Measurements from ENCODE around the gene PALM. TPM values are rescaled to one million over a fixed set of nuclear protein-coding genes. Genes with fewer than 3 reads are reported as not detected.
"Not testable (repeated sequence)": the region's sequence is repeated elsewhere in the genome, so short reads cannot be mapped to it uniquely, and the experiment has no call there.

PALM gene
- total and polyA plus RNA-seq, 4 donors = 16.2 to 45.7 (median 28.1) TPM

DNA sequence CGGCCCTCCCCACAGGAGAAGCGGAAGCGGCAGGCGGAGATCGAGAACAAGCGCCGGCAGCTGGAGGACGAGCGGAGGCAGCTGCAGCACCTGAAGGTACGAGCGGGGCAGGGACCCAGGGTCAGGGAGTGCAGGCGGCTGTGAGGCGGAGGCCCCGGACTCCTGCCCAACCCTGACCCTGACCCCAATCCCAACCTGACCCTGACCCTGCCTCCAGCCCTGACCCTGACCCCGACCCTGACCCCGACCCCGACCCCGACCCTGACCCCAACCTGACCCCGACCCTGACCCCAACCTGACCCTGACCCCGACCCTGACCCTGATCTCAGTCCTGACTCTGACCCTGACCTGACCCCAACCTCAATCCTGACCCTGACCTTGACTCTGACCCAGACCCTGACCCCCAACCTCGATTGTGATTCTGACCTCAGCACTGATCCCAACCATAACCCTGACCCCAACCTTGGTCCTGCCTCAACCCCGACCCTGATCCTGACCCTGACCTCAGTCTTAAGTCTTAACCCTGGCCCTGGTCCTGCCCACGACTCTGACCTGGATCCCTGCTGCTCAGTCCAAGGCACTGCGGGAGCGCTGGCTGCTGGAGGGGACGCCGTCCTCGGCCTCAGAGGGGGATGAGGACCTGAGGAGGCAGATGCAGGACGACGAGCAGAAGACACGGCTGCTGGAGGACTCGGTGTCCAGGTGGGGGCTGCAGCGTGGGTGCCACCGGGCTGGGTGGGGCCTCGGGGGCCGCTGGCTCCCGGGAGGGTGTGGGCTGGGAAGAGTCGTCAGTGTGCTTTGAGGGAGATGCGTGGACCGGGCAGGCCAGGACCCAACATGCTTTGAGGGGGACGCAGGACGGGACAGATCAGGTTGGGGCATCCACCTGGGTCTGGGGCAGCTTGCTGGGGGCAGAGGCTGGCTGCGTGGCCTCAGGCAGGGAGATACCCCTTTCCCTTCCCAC, 18.5 kb downstream of the PALM start:
- TF ChIP-seq, protein P1, sequence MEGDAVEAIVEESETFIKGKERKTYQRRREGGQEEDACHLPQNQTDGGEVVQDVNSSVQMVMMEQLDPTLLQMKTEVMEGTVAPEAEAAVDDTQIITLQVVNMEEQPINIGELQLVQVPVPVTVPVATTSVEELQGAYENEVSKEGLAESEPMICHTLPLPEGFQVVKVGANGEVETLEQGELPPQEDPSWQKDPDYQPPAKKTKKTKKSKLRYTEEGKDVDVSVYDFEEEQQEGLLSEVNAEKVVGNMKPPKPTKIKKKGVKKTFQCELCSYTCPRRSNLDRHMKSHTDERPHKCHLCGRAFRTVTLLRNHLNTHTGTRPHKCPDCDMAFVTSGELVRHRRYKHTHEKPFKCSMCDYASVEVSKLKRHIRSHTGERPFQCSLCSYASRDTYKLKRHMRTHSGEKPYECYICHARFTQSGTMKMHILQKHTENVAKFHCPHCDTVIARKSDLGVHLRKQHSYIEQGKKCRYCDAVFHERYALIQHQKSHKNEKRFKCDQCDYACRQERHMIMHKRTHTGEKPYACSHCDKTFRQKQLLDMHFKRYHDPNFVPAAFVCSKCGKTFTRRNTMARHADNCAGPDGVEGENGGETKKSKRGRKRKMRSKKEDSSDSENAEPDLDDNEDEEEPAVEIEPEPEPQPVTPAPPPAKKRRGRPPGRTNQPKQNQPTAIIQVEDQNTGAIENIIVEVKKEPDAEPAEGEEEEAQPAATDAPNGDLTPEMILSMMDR (IDR thresholded peaks at IDR 0.05; ENCODE audit: control extremely low read depth, extremely low read depth) = no peak
- Histone ChIP-seq H3K4me3 (no peak overlapping the region), H3K9me3 (ENCODE audit: control insufficient read depth in 4 of 4, insufficient read depth in 3 of 4, low read length in 3 of 4) (peaks cover 0 to 2% (median 0%) of the 10 kb centered on the region in 4 donors), H3K36me3 (ENCODE audit: control insufficient read depth in 4 of 4, insufficient read depth in 4 of 4, low read length in 4 of 4) (peaks cover 0 to 2% (median 0%) of the 10 kb centered on the region in 4 donors), H3K9ac (ENCODE audit: insufficient read depth in 1 of 2, low read length in 2 of 2) (no peak overlapping the region), H3K27me3 (ENCODE audit: control insufficient read depth in 3 of 3, insufficient read depth in 3 of 3, low read length in 2 of 3) (no peaks in the 10 kb centered on the region), H3K4me1 (ENCODE audit: control insufficient read depth in 5 of 5, insufficient read depth in 5 of 5, low read length in 5 of 5) (peaks cover 0 to 10% (median 6%) of the 10 kb centered on the region in 5 donors), H3K27ac (ENCODE audit: low read depth in 1 of 2, low read length in 1 of 2) (peak overlapping the region in 1 of 2 donors; percentile 95)
- 78 to 86% methylated on average over 38 to 43 of the region's 43 CpGs for WGBS, 2 donors
- ATAC-seq (ENCODE audit: insufficient read depth, low FRiP score) (no peak), DNase-seq (peak in 2 of 3 donors; percentile 45 to 50)

DNA sequence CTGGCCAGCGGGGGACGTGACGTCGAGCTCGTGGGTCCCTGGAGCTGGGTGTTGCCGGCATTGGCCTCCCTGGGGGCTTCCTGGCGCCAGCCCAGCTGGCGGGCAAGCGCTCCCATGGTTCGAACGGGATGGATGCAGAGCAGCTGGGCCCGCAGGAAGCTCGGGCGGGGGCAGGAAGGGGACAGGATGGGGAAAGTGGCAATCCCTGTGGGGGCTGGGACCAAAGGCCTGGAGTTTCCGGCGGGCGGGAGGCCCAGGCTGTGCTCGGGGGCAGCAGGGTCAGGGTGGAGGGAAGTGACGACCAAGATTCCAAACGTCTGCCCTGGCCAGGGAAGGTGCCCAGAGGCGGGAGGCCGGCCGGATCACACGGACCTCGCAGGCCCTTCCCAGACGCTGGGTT, 19.3 kb downstream of the PALM start:
- ATAC-seq (ENCODE audit: insufficient read depth, low FRiP score) (peak; percentile 69), DNase-seq (peak; percentile 90 to 92 (median 92))
- TF ChIP-seq, protein P1 (IDR thresholded peaks at IDR 0.05; ENCODE audit: control extremely low read depth, extremely low read depth) = no peak
- H3K4me3 ChIP-seq = no peak overlapping the region
- H3K36me3 ChIP-seq (ENCODE audit: control insufficient read depth in 4 of 4, insufficient read depth in 4 of 4, low read length in 4 of 4) = peaks cover 0 to 2% (median 0%) of the 10 kb centered on the region in 4 donors
- H3K4me1 ChIP-seq (ENCODE audit: control insufficient read depth in 5 of 5, insufficient read depth in 5 of 5, low read length in 5 of 5) = peaks cover 0 to 10% (median 3%) of the 10 kb centered on the region in 5 donors
- 28 to 33% methylated on average over 26 of the region's 26 CpGs for WGBS, 2 donors
- peaks cover 0 to 2% (median 0%) of the 10 kb centered on the region in 4 donors for H3K9me3 ChIP-seq (ENCODE audit: control insufficient read depth in 4 of 4, insufficient read depth in 3 of 4, low read length in 3 of 4)
- no peak overlapping the region for H3K9ac ChIP-seq (ENCODE audit: insufficient read depth in 1 of 2, low read length in 2 of 2)
- H3K27ac ChIP-seq (ENCODE audit: low read depth in 1 of 2, low read length in 1 of 2) = peak overlapping the region; percentile 54 to 95
- no peaks in the 10 kb centered on the region for H3K27me3 ChIP-seq (ENCODE audit: control insufficient read depth in 3 of 3, insufficient read depth in 3 of 3, low read length in 2 of 3)

DNA sequence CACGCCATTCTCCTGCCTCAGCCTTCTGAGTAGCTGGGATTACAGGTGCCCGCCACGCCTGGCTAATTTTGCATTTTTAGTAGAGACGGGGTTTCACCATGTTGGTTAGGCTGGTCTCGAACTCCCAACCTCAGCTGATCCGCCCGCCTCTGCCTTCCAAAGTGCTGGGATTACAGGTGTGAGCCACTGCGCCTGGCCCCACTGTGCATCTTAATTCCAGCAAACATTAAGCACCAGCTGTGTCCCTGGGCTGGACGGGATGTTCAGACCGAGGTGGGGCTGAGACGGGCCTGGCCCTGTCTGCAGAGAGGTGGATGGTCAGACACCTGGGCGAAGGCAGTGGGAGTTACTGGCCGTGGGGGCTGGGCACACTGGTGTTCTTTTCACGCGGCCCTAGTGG, 20.8 kb downstream of the PALM start:
- not testable (repeated sequence) for H3K9me3 ChIP-seq (ENCODE audit: control insufficient read depth in 4 of 4, insufficient read depth in 3 of 4, low read length in 3 of 4); H3K9ac ChIP-seq (ENCODE audit: insufficient read depth in 1 of 2, low read length in 2 of 2); H3K4me3 ChIP-seq; H3K36me3 ChIP-seq (ENCODE audit: control insufficient read depth in 4 of 4, insufficient read depth in 4 of 4, low read length in 4 of 4); H3K27me3 ChIP-seq (ENCODE audit: control insufficient read depth in 3 of 3, insufficient read depth in 3 of 3, low read length in 2 of 3); H3K4me1 ChIP-seq (ENCODE audit: control insufficient read depth in 5 of 5, insufficient read depth in 5 of 5, low read length in 5 of 5); H3K27ac ChIP-seq (ENCODE audit: low read depth in 1 of 2, low read length in 1 of 2); ATAC-seq (ENCODE audit: insufficient read depth, low FRiP score)
- 91 to 94% methylated on average over 15 of the region's 15 CpGs for WGBS, 2 donors
- DNase-seq = peak in 1 of 3 donors; percentile 8

DNA sequence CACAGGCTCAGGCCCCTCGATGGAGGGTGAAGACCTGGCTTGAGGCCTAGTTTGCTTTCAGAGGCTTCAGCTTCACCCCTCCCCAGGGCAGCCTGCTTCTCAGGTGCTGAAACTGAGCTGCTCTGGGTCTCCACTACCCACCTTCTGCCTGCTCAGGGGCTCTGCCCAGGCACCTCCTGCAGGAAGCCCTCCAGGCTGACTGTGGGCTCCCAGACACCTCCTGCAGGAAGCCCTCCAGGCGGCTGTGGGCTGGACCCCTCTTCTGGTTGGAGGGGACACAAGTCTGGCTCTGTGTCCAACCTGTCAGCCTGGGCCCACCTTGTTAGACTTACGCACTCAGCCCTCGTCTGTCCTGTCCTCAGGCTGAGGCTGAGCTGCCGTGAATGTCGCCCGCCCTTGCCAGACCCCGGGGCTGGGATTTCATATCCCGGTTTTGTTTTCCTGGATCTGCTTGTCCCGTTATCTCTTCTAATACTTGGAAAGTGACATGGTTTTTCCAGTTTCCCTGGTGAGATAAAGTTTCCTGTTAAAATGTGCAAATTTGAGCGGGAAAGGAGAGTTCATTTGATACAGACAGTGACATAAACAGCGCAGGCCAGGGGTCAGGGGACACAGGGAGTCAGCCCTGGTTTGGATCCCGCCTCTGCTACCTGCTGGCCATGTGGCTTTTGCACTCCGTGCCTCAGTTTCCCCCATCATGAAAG, 21.4 kb downstream of the PALM start:
- 81 to 88% methylated on average over 14 of the region's 14 CpGs for WGBS, 2 donors
- peak in 1 of 3 donors; percentile 8 for DNase-seq
- ATAC-seq (ENCODE audit: insufficient read depth, low FRiP score) = no peak
- Histone ChIP-seq H3K9me3 (ENCODE audit: control insufficient read depth in 4 of 4, insufficient read depth in 3 of 4, low read length in 3 of 4) (peaks cover 0 to 2% (median 0%) of the 10 kb centered on the region in 4 donors), H3K27me3 (ENCODE audit: control insufficient read depth in 3 of 3, insufficient read depth in 3 of 3, low read length in 2 of 3) (no peaks in the 10 kb centered on the region), H3K27ac (ENCODE audit: low read depth in 1 of 2, low read length in 1 of 2) (no peak overlapping the region), H3K36me3 (ENCODE audit: control insufficient read depth in 4 of 4, insufficient read depth in 4 of 4, low read length in 4 of 4) (peaks cover 0 to 6% (median under 1%) of the 10 kb centered on the region in 4 donors), H3K9ac (ENCODE audit: insufficient read depth in 1 of 2, low read length in 2 of 2) (no peak overlapping the region), H3K4me3 (no peak overlapping the region), H3K4me1 (ENCODE audit: control insufficient read depth in 5 of 5, insufficient read depth in 5 of 5, low read length in 5 of 5) (peaks cover 0 to 8% (median 3%) of the 10 kb centered on the region in 5 donors)
- TF ChIP-seq, protein P1 (IDR thresholded peaks at IDR 0.05; ENCODE audit: control extremely low read depth, extremely low read depth) = no peak

Measured in lung (tissue), 12 donors.